GM12878 (cell line): ENCODE measurements around the gene DNAH11. TPM values are rescaled to one million over a fixed set of nuclear protein-coding genes. Genes with fewer than 3 reads are reported as not detected.

ENCODE experiments used
- BCL3 ChIP-seq: IDR thresholded peaks from 2 replicates; pipeline ENCODE4 v1.6.1; 2011; ENCODE audit warnings: borderline replicate concordance, low read depth, mild to moderate bottlenecking, moderate library complexity, low read length; ENCODE audit not compliant: insufficient read depth, poor library complexity, severe bottlenecking
- GATAD2B ChIP-seq: fragments of 450-650 bp; conservative IDR thresholded peaks from 2 replicates; pipeline ENCODE4 v1.6.1; 2017; ENCODE audit warnings: low read depth, mild to moderate bottlenecking, moderate library complexity
- KAT2A ChIP-seq: conservative IDR thresholded peaks from 2 replicates; pipeline ENCODE4 v1.6.1; 2011; ENCODE audit warnings: low read depth, low read length; ENCODE audit not compliant: control insufficient read depth
- NFXL1 ChIP-seq: fragments of 450-650 bp; IDR thresholded peaks from 2 replicates; pipeline ENCODE4 v1.6.1; 2017; ENCODE audit warnings: antibody characterized with exemption, mild to moderate bottlenecking, borderline replicate concordance
- POLR2AphosphoS5 ChIP-seq: IDR thresholded peaks from 2 replicates; pipeline ENCODE4 v1.6.1; 2011; ENCODE audit warnings: mild to moderate bottlenecking, low read length, inconsistent platforms
- TBL1XR1 ChIP-seq: IDR thresholded peaks from 2 replicates; pipeline ENCODE4 v1.6.1; 2012; ENCODE audit warnings: low read depth, low read length, improper control_type of control experiment
- ZNF687 ChIP-seq: fragments of 450-650 bp; IDR thresholded peaks from 2 replicates; pipeline ENCODE4 v1.6.1; 2017; ENCODE audit warnings: mild to moderate bottlenecking, moderate library complexity
- ZSCAN29 ChIP-seq: fragments of 450-650 bp; IDR thresholded peaks from 2 replicates; pipeline ENCODE4 v1.6.1; 2017; ENCODE audit warnings: mild to moderate bottlenecking, moderate library complexity
- polyA plus RNA-seq, 11 experiments: library from polyadenylated mRNA; depleted of rRNA in 4 of 11; unstranded in 6 of 11; stranded (reverse) in 5 of 11; fragments of >200 nt; fragmentation: Nextera tagmentation in 4 of 11; fragmentation: Illumina TruSeq in 1 of 11; extraction: Ambion mirVana in 4 of 11; extraction: Trizol in 1 of 11; gene quantifications; 1 replicate in 1 of 11; 2 replicates in 10 of 11; pipeline versions ENCODE4 v1.2.1 to v1.2.3, GENCODE V29; 2011 to 2016; ENCODE audit warnings: inconsistent platforms in 2 of 11, missing spikeins in 2 of 11, low read depth in 1 of 11
- total RNA-seq, 4 experiments: library from RNA; depleted of rRNA in 3 of 4; stranded (reverse); fragments of >200 nt in 3 of 4; fragmentation: Illumina TruSeq in 1 of 4; extraction: Trizol in 1 of 4; gene quantifications; 2 replicates each; pipeline versions ENCODE4 v1.2.1 to v1.2.3, GENCODE V29; 2013 to 2021

The DNAH11 gene
- total and polyA plus RNA-seq, 10 of the 15 experiments (the other 5 are each of a cell fraction or from before 2014, with no cell fraction given): 0.03 to 0.56 (median 0.10) TPM

GRCh38 chr7:21910253-21910652 is 367.4 kb downstream of the DNAH11 start (continued):
- no peak for TF ChIP-seq BCL3
- TF ChIP-seq TBL1XR1: no peak
- TF ChIP-seq GATAD2B: no peak
- TF ChIP-seq ZSCAN29: no peak
- TF ChIP-seq NFXL1: no peak
- TF ChIP-seq KAT2A: no peak
- TF ChIP-seq POLR2AphosphoS5: no peak
- TF ChIP-seq ZNF687: no peak
